ENCODE results near the gene HACL1.

DNA sequence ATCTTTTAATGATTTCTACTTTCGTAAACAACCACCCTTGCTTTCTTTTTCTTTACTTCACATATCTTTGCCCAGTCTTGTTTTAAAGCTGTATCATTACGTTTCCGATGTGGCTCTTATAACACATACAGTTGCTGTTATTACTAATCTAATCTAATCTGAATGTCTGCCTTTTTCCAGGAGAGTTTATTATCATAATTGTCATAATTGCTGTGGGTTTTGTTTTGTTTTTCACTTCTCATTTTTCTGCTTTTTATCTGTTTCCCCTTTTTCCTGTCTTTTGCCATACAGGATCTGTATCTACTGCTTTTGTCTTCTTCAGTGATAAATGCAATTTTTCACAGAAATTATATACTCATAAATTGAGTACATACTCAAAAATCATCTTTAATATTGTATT is 24.9 kb downstream of the HACL1 start:
- TF ChIP-seq, protein P1, sequence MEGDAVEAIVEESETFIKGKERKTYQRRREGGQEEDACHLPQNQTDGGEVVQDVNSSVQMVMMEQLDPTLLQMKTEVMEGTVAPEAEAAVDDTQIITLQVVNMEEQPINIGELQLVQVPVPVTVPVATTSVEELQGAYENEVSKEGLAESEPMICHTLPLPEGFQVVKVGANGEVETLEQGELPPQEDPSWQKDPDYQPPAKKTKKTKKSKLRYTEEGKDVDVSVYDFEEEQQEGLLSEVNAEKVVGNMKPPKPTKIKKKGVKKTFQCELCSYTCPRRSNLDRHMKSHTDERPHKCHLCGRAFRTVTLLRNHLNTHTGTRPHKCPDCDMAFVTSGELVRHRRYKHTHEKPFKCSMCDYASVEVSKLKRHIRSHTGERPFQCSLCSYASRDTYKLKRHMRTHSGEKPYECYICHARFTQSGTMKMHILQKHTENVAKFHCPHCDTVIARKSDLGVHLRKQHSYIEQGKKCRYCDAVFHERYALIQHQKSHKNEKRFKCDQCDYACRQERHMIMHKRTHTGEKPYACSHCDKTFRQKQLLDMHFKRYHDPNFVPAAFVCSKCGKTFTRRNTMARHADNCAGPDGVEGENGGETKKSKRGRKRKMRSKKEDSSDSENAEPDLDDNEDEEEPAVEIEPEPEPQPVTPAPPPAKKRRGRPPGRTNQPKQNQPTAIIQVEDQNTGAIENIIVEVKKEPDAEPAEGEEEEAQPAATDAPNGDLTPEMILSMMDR (IDR thresholded peaks at IDR 0.05): no peak
- no peak for TF ChIP-seq POLR2AphosphoS5 (IDR thresholded peaks at IDR 0.05)
